GM12872 (cell line): ENCODE measurements around the gene CARHSP1.
A peak's percentile ranks its signal among the peaks of the same experiment; 100 is the strongest.

ENCODE experiments used
- CTCF ChIP-seq: IDR thresholded peaks from 3 replicates; pipeline ENCODE4 v1.5.1; 2011; ENCODE audit warnings: low read depth, mild to moderate bottlenecking, low read length, moderate library complexity; ENCODE audit not compliant: insufficient read depth

The CARHSP1 gene

GRCh38 chr16:8889893-8890548, 21.2 kb upstream of the CARHSP1 start:
- no peak for TF ChIP-seq CTCF

GRCh38 chr16:8888951-8889892, 20.4 kb upstream of the CARHSP1 start:
- TF ChIP-seq CTCF, result no peak

- TF ChIP-seq CTCF, result no peak
Measured at GRCh38 chr16:8887952-8888560, 19.2 kb upstream of the CARHSP1 start.

- no peak for TF ChIP-seq CTCF
Measured at GRCh38 chr16:8887431-8887765, 18.6 kb upstream of the CARHSP1 start.

GRCh38 chr16:8886593-8887430, 18.0 kb upstream of the CARHSP1 start:
- no peak for TF ChIP-seq CTCF

- TF ChIP-seq CTCF, result 0 out of 3 replicates have a peak, but pooled peaks have one; percentile 1
Measured at GRCh38 chr16:8885674-8886592, 17.1 kb upstream of the CARHSP1 start.
